ENCODE measurements around the gene TUBA8.

DNA sequence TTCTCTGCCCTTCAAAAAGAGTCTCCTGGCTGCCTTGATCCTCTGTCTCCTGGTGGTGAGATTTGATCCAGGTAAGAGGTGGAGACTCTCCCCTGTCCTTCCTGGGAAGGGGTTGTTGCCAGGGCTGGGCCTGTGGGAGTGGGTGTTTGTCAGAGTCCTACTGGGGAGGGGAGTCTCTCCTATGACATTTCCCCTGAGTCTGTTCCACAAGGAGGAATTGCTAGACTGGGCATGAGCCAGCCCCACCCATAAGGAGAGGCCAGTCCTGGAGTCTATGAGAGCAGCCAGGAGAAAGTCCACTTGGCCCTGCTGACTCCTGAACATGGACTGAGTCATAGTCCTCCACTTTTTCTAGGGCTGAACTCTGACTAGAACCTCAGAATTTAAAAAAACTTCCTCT lies 25.4 kb upstream of the TUBA8 start:
- no peak for TF ChIP-seq CTCF (IDR thresholded peaks at IDR 0.05)
- TF ChIP-seq EP300 (IDR thresholded peaks at IDR 0.05): no peak
- TF ChIP-seq POLR2AphosphoS5 (IDR thresholded peaks at IDR 0.05): no peak
- TF ChIP-seq POLR2A (IDR thresholded peaks at IDR 0.05): no peak

Measured in gastroesophageal sphincter (tissue), 3 donors.